ENCODE measurements around the gene SP4. TPM values are rescaled to one million over a fixed set of nuclear protein-coding genes. Genes with fewer than 3 reads are reported as not detected.

SP4 gene
- total RNA-seq, 2 experiments from 2014 or later = 15.8 to 17.0 TPM

DNA sequence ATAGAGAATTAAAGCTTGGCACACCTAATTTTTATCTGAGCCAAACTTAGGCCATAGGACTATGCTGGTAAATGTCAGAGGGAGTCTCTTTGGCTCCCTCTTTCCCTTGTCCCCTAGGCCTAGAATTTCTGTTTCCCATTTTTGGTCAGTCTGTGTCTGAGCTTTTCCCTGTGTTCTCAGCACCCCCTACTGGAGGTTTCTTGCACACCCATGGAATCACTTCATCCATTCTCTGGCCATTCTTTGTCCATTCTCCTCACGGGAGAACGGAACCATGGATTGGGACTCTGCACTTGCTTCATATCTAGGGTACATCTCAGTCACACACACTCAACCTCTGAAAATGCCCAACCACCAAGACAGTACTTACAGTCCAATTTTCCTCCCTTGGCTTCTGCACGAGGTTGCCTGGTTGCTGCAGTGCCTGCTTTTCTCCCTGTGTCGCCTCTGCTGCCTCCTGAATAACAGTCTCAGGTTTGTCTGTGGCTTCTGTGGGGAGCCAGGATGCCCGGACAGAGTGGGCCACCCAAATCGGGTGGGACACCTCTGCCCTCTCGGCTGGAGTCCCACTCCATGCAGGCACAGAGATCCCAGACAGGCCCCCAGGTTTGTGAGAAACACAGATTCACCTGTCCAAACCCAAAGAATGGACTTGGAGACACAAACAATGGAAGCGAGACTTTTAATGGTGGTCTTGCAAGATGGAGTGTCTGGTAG is 79.9 kb downstream of the SP4 start:
- BruUV-seq (replicated peaks) = no TSS peak

DNA sequence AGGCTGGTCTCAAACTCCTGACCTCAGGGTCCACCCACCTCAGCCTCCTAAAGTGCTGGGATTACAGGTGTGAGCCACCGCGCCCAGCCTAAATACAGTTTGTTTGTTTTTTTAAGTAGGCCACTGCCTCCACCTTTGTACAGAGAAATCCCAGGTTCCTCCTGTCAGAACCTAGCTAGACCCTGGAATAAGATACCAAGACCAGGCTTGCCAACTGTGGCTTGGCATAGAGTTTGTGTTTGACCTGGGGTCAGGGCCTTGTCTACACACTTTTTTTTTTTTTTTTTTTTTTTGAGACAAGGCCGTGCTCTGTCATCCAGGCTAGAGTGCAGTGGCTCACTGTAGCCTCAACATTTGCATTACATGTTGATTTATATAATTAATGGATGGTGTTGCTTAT is 80.7 kb downstream of the SP4 start:
- POLR2A ChIA-PET = interaction anchor here (0.7 kb wide), 1 partner anchor 154 kb away, joined by 6 read pairs; no protein-coding TSS in a partner anchor
- BruUV-seq (replicated peaks) = no TSS peak
- Histone ChIP-seq H2AFZ (ENCODE audit: low read length) (no peak overlapping the region), H3K27ac (ENCODE audit: low read depth, low read length, poor library complexity, severe bottlenecking) (no peak overlapping the region), H3K79me2 (ENCODE audit: insufficient read depth, low read depth, low read length) (no peaks in the 10 kb centered on the region), H4K20me1 (ENCODE audit: insufficient read depth, low read length) (no peaks in the 10 kb centered on the region), H3K9me2 (ENCODE audit: insufficient read depth, low read length) (no peaks in the 10 kb centered on the region), H3K4me3 (ENCODE audit: low read depth, low read length, poor library complexity, severe bottlenecking) (no peak overlapping the region), H3K4me2 (ENCODE audit: low read length) (no peak overlapping the region), H3K4me1 (ENCODE audit: insufficient read depth, low read length, poor library complexity, severe bottlenecking) (no peaks in the 10 kb centered on the region), H3K9me3 (ENCODE audit: low read length) (no peaks in the 10 kb centered on the region; the same call in 1 of the 2 replicates), H3K36me3 (ENCODE audit: insufficient read depth, low read length) (peaks cover 31% of the 10 kb centered on the region)
- intact Hi-C loops (cut with micrococcal nuclease; ENCODE audit: unreplicated experiment) = no loop called here
- DNase-seq (ENCODE audit: low spot score) = no peak
- CTCF ChIA-PET (ENCODE audit: unreplicated experiment) = no interaction called here
- TF ChIP-seq, protein P1, sequence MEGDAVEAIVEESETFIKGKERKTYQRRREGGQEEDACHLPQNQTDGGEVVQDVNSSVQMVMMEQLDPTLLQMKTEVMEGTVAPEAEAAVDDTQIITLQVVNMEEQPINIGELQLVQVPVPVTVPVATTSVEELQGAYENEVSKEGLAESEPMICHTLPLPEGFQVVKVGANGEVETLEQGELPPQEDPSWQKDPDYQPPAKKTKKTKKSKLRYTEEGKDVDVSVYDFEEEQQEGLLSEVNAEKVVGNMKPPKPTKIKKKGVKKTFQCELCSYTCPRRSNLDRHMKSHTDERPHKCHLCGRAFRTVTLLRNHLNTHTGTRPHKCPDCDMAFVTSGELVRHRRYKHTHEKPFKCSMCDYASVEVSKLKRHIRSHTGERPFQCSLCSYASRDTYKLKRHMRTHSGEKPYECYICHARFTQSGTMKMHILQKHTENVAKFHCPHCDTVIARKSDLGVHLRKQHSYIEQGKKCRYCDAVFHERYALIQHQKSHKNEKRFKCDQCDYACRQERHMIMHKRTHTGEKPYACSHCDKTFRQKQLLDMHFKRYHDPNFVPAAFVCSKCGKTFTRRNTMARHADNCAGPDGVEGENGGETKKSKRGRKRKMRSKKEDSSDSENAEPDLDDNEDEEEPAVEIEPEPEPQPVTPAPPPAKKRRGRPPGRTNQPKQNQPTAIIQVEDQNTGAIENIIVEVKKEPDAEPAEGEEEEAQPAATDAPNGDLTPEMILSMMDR (conservative IDR thresholded peaks at IDR 0.05; ENCODE audit: low read length) = no peak

More for the DNA sequence above, 79.9 kb downstream of the SP4 start:
- Histone ChIP-seq H3K27ac (ENCODE audit: low read depth, low read length, poor library complexity, severe bottlenecking) (no peak overlapping the region), H3K9me2 (ENCODE audit: insufficient read depth, low read length) (no peaks in the 10 kb centered on the region), H3K4me2 (ENCODE audit: low read length) (no peak overlapping the region), H2AFZ (ENCODE audit: low read length) (no peak overlapping the region), H3K4me1 (ENCODE audit: insufficient read depth, low read length, poor library complexity, severe bottlenecking) (no peaks in the 10 kb centered on the region), H4K20me1 (ENCODE audit: insufficient read depth, low read length) (no peaks in the 10 kb centered on the region), H3K79me2 (ENCODE audit: insufficient read depth, low read depth, low read length) (no peaks in the 10 kb centered on the region), H3K9me3 (ENCODE audit: low read length) (no peaks in the 10 kb centered on the region; the same call in 1 of the 2 replicates), H3K4me3 (ENCODE audit: low read depth, low read length, poor library complexity, severe bottlenecking) (no peak overlapping the region), H3K36me3 (ENCODE audit: insufficient read depth, low read length) (peaks cover 31% of the 10 kb centered on the region)
- intact Hi-C loops (cut with micrococcal nuclease; ENCODE audit: unreplicated experiment) = no loop called here
- ChIA-PET CTCF (ENCODE audit: unreplicated experiment) (no interaction called here), POLR2A (interaction anchor here (0.7 kb wide), 1 partner anchor 155 kb away, joined by 6 read pairs; no protein-coding TSS in a partner anchor)
- DNase-seq (ENCODE audit: low spot score) = peak; percentile 11
- TF ChIP-seq, protein P1 (conservative IDR thresholded peaks at IDR 0.05; ENCODE audit: low read length) = peak; percentile 72
- no peak for TF ChIP-seq EZH2phosphoT487 (IDR thresholded peaks at IDR 0.05; ENCODE audit: borderline replicate concordance, low read depth, low read length)

DNA sequence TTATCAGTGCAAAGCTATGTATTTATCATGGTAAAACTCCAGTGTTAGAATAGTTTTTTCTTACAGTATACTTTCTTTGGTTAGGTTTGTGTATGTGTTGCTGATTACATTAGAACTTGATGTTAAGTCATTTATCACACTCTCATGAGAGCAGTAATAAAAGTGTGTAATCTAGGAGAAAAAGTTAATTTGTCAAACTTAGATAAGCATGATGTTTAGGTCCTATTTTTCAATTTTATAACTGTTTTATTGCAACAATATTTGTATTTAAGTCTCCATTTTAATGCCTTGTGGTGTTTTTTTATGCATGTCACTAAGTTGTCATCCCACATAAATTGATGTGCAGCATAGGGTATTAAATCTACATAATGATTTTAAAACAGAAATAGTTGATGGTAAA is 86.2 kb downstream of the SP4 start:
- Histone ChIP-seq H3K9me3 (ENCODE audit: low read length) (no peaks in the 10 kb centered on the region), H2AFZ (ENCODE audit: low read length) (no peak overlapping the region), H3K36me3 (ENCODE audit: insufficient read depth, low read length) (peaks cover 23% of the 10 kb centered on the region; the same call in 1 of the 2 replicates), H3K27ac (ENCODE audit: low read depth, low read length, poor library complexity, severe bottlenecking) (no peak overlapping the region), H3K79me2 (ENCODE audit: insufficient read depth, low read depth, low read length) (no peaks in the 10 kb centered on the region), H3K4me3 (ENCODE audit: low read depth, low read length, poor library complexity, severe bottlenecking) (no peak overlapping the region), H3K4me2 (ENCODE audit: low read length) (no peak overlapping the region), H3K4me1 (ENCODE audit: insufficient read depth, low read length, poor library complexity, severe bottlenecking) (no peaks in the 10 kb centered on the region), H4K20me1 (ENCODE audit: insufficient read depth, low read length) (no peaks in the 10 kb centered on the region), H3K9me2 (ENCODE audit: insufficient read depth, low read length) (no peaks in the 10 kb centered on the region)
- no peak for DNase-seq (ENCODE audit: low spot score)
- CTCF ChIA-PET (ENCODE audit: unreplicated experiment) = no interaction called here
- intact Hi-C loops (cut with micrococcal nuclease; ENCODE audit: unreplicated experiment) = no loop called here
- TF ChIP-seq, protein P1 (conservative IDR thresholded peaks at IDR 0.05; ENCODE audit: low read length) = no peak
- no peak for TF ChIP-seq EZH2phosphoT487 (IDR thresholded peaks at IDR 0.05; ENCODE audit: borderline replicate concordance, low read depth, low read length)
- BruUV-seq (replicated peaks) = no TSS peak
- POLR2A ChIA-PET = no interaction called here
